ENCODE data around the gene URGCP. TPM values are rescaled to one million over a fixed set of nuclear protein-coding genes. Genes with fewer than 3 reads are reported as not detected.
A peak's percentile ranks its signal among the peaks of the same experiment; 100 is the strongest.

URGCP gene
- total and polyA plus RNA-seq, 8 donors: 25.5 to 37.5 (median 31.0) TPM

- DNase-seq (peak; percentile 91 to 99 (median 96)), ATAC-seq (peak; percentile 99)
- no peaks in the 10 kb centered on the region for H3K9me3 ChIP-seq
- H3K27ac ChIP-seq: peak within 1 kb of the TSS; percentile 88 to 92
- TF ChIP-seq, protein P1, sequence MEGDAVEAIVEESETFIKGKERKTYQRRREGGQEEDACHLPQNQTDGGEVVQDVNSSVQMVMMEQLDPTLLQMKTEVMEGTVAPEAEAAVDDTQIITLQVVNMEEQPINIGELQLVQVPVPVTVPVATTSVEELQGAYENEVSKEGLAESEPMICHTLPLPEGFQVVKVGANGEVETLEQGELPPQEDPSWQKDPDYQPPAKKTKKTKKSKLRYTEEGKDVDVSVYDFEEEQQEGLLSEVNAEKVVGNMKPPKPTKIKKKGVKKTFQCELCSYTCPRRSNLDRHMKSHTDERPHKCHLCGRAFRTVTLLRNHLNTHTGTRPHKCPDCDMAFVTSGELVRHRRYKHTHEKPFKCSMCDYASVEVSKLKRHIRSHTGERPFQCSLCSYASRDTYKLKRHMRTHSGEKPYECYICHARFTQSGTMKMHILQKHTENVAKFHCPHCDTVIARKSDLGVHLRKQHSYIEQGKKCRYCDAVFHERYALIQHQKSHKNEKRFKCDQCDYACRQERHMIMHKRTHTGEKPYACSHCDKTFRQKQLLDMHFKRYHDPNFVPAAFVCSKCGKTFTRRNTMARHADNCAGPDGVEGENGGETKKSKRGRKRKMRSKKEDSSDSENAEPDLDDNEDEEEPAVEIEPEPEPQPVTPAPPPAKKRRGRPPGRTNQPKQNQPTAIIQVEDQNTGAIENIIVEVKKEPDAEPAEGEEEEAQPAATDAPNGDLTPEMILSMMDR (IDR thresholded peaks at IDR 0.05): no peak
- no peaks in the 10 kb centered on the region for H3K27me3 ChIP-seq
- H3K4me3 ChIP-seq: peak within 1 kb of the TSS; percentile 64 to 69
- peaks cover 10 to 29% of the 10 kb centered on the region in 2 donors for H3K4me1 ChIP-seq
- H3K36me3 ChIP-seq: peaks cover 0 to 23% of the 10 kb centered on the region in 2 donors
- intact Hi-C loops (cut with DNase I): no loop called here
Measured at GRCh38 chr7:43869006-43869866, 37.2 kb downstream of the URGCP start, which contains the start of gene MRPS24. Gene MRPS24, minus strand, starts transcription at chr7:43869517. Its CDS starts 22 bp downstream, at chr7:43869495.

DNA sequence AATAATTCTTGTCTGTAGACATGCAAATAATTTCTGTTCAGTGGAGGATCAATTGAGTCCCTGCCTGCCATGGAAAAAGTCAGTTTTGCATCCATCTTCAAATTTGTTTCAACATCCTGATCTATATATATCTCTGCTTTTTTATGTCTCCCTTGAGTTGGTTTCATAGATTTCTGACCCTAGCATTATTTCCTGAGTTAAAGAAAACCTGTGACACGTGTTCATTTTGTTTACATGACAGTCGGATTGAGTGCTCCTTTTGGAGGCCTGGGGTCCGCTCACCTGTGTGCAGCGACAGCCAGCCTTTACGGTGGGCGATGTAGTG lies 37.8 kb downstream of the URGCP start:
- TF ChIP-seq, protein P1 (IDR thresholded peaks at IDR 0.05): no peak
- Histone ChIP-seq H3K4me1 (peaks cover 10 to 29% of the 10 kb centered on the region in 2 donors), H3K4me3 (peak overlapping the region; percentile 64 to 69), H3K27me3 (no peaks in the 10 kb centered on the region), H3K27ac (peak overlapping the region in 1 of 2 donors; percentile 92), H3K36me3 (peaks cover 0 to 23% of the 10 kb centered on the region in 2 donors), H3K9me3 (no peaks in the 10 kb centered on the region)
- intact Hi-C loops (cut with DNase I): no loop called here
- ATAC-seq: peak; percentile 4
- DNase-seq: no peak

GRCh38 chr7:43868181-43868580 lies 38.2 kb downstream of the URGCP start:
- TF ChIP-seq, protein P1 (IDR thresholded peaks at IDR 0.05): no peak
- Histone ChIP-seq H3K27me3 (no peaks in the 10 kb centered on the region), H3K4me3 (peak overlapping the region; percentile 64 to 69), H3K9me3 (no peaks in the 10 kb centered on the region), H3K27ac (no peak overlapping the region), H3K36me3 (peaks cover 0 to 23% of the 10 kb centered on the region in 2 donors), H3K4me1 (peaks cover 9 to 29% of the 10 kb centered on the region in 2 donors)
- intact Hi-C loops (cut with DNase I): no loop called here
- DNase-seq: no peak
- no peak for ATAC-seq

DNA sequence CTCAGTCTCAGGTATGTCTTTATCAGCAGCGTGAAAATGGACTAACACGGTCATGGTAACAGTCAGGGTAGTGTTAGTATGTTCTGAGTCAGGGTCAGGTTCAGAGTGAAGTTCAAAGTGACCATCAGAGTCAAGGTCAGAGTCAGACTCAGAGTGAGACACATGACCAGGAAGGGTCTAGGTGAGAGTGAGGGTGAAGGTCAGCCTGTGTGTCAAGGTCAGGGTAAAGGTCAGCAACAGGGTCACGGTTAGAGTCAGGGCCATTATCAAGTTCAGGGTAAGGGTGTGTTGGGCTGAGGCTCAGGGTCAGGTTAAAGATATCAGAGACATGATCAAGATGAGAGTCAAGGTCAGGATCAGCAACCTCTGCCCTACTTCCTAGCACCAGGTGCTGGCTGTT lies 41.1 kb downstream of the URGCP start:
- Histone ChIP-seq H3K27me3 (no peaks in the 10 kb centered on the region), H3K9me3 (no peaks in the 10 kb centered on the region), H3K27ac (no peak overlapping the region), H3K4me3 (no peak overlapping the region), H3K36me3 (peaks cover 0 to 23% of the 10 kb centered on the region in 2 donors), H3K4me1 (peaks cover 7 to 16% of the 10 kb centered on the region in 2 donors)
- no peak for DNase-seq
- TF ChIP-seq, protein P1 (IDR thresholded peaks at IDR 0.05): no peak
- no peak for ATAC-seq
- intact Hi-C loops (cut with DNase I): no loop called here

GRCh38 chr7:43864126-43864525 lies 42.3 kb downstream of the URGCP start:
- Histone ChIP-seq H3K27me3 (no peaks in the 10 kb centered on the region), H3K4me3 (no peak overlapping the region), H3K9me3 (no peaks in the 10 kb centered on the region), H3K4me1 (peaks cover 7 to 10% of the 10 kb centered on the region in 2 donors), H3K36me3 (peaks cover 0 to 23% of the 10 kb centered on the region in 2 donors), H3K27ac (no peak overlapping the region)
- DNase-seq: no peak
- intact Hi-C loops (cut with DNase I): no loop called here
- TF ChIP-seq, protein P1 (IDR thresholded peaks at IDR 0.05): no peak
- no peak for ATAC-seq
